ENCODE data around the gene IPO11. TPM values are rescaled to one million over a fixed set of nuclear protein-coding genes. Genes with fewer than 3 reads are reported as not detected.

Gene IPO11
- total and polyA plus RNA-seq, 5 donors from 2014 or later: 3.7 to 23.3 (median 6.8) TPM

DNA sequence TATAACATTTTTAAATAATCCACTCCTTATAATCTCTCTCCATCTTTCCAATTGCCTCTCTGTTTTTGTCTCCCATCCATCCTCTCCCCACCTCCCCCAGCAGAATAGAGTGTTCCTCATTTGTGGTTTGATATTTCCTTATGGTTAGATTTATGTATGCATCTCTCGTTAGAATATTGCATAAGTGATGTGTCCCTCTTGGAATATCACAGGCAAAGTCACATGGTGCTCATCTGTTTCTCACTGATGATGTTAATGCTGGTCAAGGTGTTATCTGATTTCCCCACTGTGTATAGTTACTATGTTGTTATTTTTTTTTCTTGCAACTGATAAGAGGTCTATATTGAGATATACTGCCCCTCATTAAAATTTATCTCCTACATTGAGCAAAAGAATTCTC is 162.9 kb downstream of the IPO11 start:
- ATAC-seq (ENCODE audit: low read depth in 2 of 2) (no peak), DNase-seq (no peak)
- H3K36me3 ChIP-seq (ENCODE audit: control insufficient read depth, insufficient read depth, low read length): peaks cover 3% of the 10 kb centered on the region
- H3K9me3 ChIP-seq (ENCODE audit: control insufficient read depth in 2 of 2, low read length in 2 of 2): no peaks in the 10 kb centered on the region
- no peak overlapping the region for H3K27ac ChIP-seq (ENCODE audit: insufficient read depth, low read length, poor library complexity, severe bottlenecking)
- Mint-ChIP-seq H3K4me1 (peaks cover 12 to 36% (median 23%) of the 10 kb centered on the region in 4 donors), H3K27ac (peak overlapping the region in 2 of 3 donors; percentile 4 to 49), H3K27me3 (no peaks in the 10 kb centered on the region), H3K9me3 (no peaks in the 10 kb centered on the region), H3K4me3 (no peak overlapping the region), H3K36me3 (peaks cover 17% of the 10 kb centered on the region)
- H3K27me3 ChIP-seq (ENCODE audit: control insufficient read depth, insufficient read depth, low read length): no peaks in the 10 kb centered on the region
- H3K4me1 ChIP-seq (ENCODE audit: control insufficient read depth, insufficient read depth, low read length, poor library complexity, severe bottlenecking): peaks cover 14% of the 10 kb centered on the region
- no peak overlapping the region for H3K4me3 ChIP-seq (ENCODE audit: low read depth, low read length)

DNA sequence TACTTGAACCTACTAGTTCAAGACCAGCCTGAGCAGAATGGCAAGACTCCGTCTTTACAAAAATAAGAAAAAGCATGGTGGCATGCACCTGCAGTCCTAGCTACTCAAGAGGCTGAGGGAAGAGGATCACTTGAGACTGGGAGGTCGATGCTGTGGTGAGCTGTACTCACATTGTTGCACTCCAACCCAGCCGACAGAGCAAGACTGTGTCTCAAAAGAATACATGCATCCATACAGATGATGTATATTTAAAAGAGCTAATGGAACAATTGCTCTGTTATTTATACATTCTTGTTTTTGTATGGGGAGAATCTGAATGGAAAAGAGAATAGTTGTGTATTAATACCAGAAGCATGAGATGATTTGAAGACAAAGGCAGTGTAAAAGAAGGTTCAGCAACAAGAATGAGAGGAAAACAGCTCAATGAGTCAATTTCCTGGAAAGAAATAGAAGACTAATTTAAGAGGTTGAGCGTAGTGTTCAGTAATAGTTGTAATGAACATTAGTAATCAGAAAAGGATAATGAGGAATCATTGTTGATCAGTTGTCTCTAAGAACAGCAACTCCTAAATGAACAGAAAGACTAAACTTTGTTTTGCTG is 164.1 kb downstream of the IPO11 start:
- H3K9me3 ChIP-seq (ENCODE audit: control insufficient read depth in 2 of 2, low read length in 2 of 2): no peaks in the 10 kb centered on the region
- no peak for ATAC-seq (ENCODE audit: low read depth in 2 of 2)
- H3K27ac ChIP-seq (ENCODE audit: insufficient read depth, low read length, poor library complexity, severe bottlenecking): peak overlapping the region; percentile 15
- Mint-ChIP-seq H3K27ac (peak overlapping the region in 2 of 3 donors; percentile 33 to 76), H3K4me3 (peak overlapping the region in 1 of 4 donors; percentile 1), H3K36me3 (peaks cover 22% of the 10 kb centered on the region), H3K4me1 (peaks cover 14 to 36% (median 24%) of the 10 kb centered on the region in 4 donors), H3K27me3 (no peaks in the 10 kb centered on the region), H3K9me3 (no peaks in the 10 kb centered on the region)
- DNase-seq: peak in 1 of 3 donors; percentile 24
- H3K4me3 ChIP-seq (ENCODE audit: low read depth, low read length): no peak overlapping the region
- H3K4me1 ChIP-seq (ENCODE audit: control insufficient read depth, insufficient read depth, low read length, poor library complexity, severe bottlenecking): peaks cover 14% of the 10 kb centered on the region
- H3K36me3 ChIP-seq (ENCODE audit: control insufficient read depth, insufficient read depth, low read length): peaks cover 3% of the 10 kb centered on the region
- no peaks in the 10 kb centered on the region for H3K27me3 ChIP-seq (ENCODE audit: control insufficient read depth, insufficient read depth, low read length)

DNA sequence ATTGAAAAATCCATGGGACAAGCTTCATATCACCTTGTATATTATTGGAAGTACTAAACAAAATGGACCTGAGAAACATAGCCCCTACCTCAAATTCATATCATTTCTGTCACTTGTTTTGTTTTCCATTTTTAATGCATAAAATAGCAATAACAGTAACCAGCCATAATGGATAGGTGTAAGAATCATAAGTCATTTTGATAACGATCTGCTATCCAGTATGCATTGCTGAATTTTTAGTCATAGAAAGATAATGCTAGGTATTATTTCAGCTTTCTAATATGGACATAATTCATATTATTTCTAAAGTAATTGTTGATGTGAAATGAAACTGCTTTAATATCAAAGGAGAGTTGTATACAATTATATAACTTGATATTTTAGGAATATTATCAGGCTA is 164.9 kb downstream of the IPO11 start:
- Mint-ChIP-seq H3K4me1 (peaks cover 16 to 36% (median 26%) of the 10 kb centered on the region in 4 donors), H3K27me3 (no peaks in the 10 kb centered on the region), H3K36me3 (peaks cover 26% of the 10 kb centered on the region), H3K27ac (peak overlapping the region in 1 of 3 donors; percentile 6), H3K4me3 (no peak overlapping the region), H3K9me3 (no peaks in the 10 kb centered on the region)
- Histone ChIP-seq H3K4me1 (ENCODE audit: control insufficient read depth, insufficient read depth, low read length, poor library complexity, severe bottlenecking) (peaks cover 14% of the 10 kb centered on the region), H3K4me3 (ENCODE audit: low read depth, low read length) (no peak overlapping the region), H3K27ac (ENCODE audit: insufficient read depth, low read length, poor library complexity, severe bottlenecking) (peak overlapping the region; percentile 71), H3K36me3 (ENCODE audit: control insufficient read depth, insufficient read depth, low read length) (peaks cover 3% of the 10 kb centered on the region), H3K9me3 (ENCODE audit: control insufficient read depth in 2 of 2, low read length in 2 of 2) (no peaks in the 10 kb centered on the region), H3K27me3 (ENCODE audit: control insufficient read depth, insufficient read depth, low read length) (no peaks in the 10 kb centered on the region)
- ATAC-seq (ENCODE audit: low read depth in 2 of 2) (no peak), DNase-seq (no peak)

DNA sequence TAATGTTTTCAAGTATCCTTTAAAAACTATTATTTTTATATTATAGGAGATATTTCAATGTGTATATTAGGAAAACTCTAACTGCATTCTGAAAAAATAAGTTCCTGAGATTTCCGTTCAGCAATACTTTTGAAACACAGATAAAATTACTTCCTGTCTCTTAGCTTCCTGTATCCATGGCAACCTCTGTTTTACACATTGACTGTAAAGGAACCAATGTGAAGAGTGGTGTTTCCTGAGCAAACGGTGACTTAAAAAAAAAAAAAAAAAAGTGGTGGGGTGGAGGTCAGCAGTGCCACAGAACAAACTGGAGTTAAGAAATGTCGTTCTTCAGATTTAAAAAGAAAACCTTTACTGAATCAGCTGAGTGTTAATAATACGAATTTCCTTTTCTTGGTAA is 166.0 kb downstream of the IPO11 start, which contains the start of gene LRRC70:
Gene LRRC70, plus strand, starts transcription at position 280 of the 400 bp plus-strand sequence. CDS start 620 bp downstream, outside the sequence.
- H3K27ac Mint-ChIP-seq: peak within 1 kb of the TSS; percentile 72 to 86 (median 85)
- Histone ChIP-seq H3K9me3 (ENCODE audit: control insufficient read depth in 2 of 2, low read length in 2 of 2) (no peaks in the 10 kb centered on the region), H3K27me3 (ENCODE audit: control insufficient read depth, insufficient read depth, low read length) (no peaks in the 10 kb centered on the region), H3K27ac (ENCODE audit: insufficient read depth, low read length, poor library complexity, severe bottlenecking) (peak within 1 kb of the TSS; percentile 71), H3K36me3 (ENCODE audit: control insufficient read depth, insufficient read depth, low read length) (peaks cover 3% of the 10 kb centered on the region), H3K4me1 (ENCODE audit: control insufficient read depth, insufficient read depth, low read length, poor library complexity, severe bottlenecking) (peaks cover 14% of the 10 kb centered on the region), H3K4me3 (ENCODE audit: low read depth, low read length) (peak within 1 kb of the TSS; percentile 65)
- H3K4me1 Mint-ChIP-seq: peaks cover 16 to 31% (median 26%) of the 10 kb centered on the region in 4 donors
- no peaks in the 10 kb centered on the region for H3K27me3 Mint-ChIP-seq
- H3K9me3 Mint-ChIP-seq: no peaks in the 10 kb centered on the region
- DNase-seq: peak in 2 of 3 donors; percentile 82 to 89
- H3K36me3 Mint-ChIP-seq: peaks cover 22% of the 10 kb centered on the region
- peak; percentile 85 to 92 for ATAC-seq (ENCODE audit: low read depth in 2 of 2)
- H3K4me3 Mint-ChIP-seq: peak within 1 kb of the TSS; percentile 62 to 94 (median 74)

DNA sequence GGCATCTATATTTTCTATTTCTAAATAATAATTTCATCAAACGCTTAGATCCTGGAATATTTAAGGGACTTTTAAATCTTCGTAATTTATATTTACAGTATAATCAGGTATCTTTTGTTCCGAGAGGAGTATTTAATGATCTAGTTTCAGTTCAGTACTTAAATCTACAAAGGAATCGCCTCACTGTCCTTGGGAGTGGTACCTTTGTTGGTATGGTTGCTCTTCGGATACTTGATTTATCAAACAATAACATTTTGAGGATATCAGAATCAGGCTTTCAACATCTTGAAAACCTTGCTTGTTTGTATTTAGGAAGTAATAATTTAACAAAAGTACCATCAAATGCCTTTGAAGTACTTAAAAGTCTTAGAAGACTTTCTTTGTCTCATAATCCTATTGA is 167.2 kb downstream of the IPO11 start:
- peaks cover 16 to 32% (median 25%) of the 10 kb centered on the region in 4 donors for H3K4me1 Mint-ChIP-seq
- no peak for ATAC-seq (ENCODE audit: low read depth in 2 of 2)
- Histone ChIP-seq H3K4me3 (ENCODE audit: low read depth, low read length) (no peak overlapping the region), H3K9me3 (ENCODE audit: control insufficient read depth in 2 of 2, low read length in 2 of 2) (no peaks in the 10 kb centered on the region), H3K4me1 (ENCODE audit: control insufficient read depth, insufficient read depth, low read length, poor library complexity, severe bottlenecking) (peaks cover 14% of the 10 kb centered on the region), H3K36me3 (ENCODE audit: control insufficient read depth, insufficient read depth, low read length) (peaks cover 3% of the 10 kb centered on the region), H3K27ac (ENCODE audit: insufficient read depth, low read length, poor library complexity, severe bottlenecking) (no peak overlapping the region), H3K27me3 (ENCODE audit: control insufficient read depth, insufficient read depth, low read length) (no peaks in the 10 kb centered on the region)
- no peak for DNase-seq
- H3K4me3 Mint-ChIP-seq: peak overlapping the region in 1 of 4 donors; percentile 27
- peaks cover 14% of the 10 kb centered on the region for H3K36me3 Mint-ChIP-seq
- H3K27me3 Mint-ChIP-seq: no peaks in the 10 kb centered on the region
- peak overlapping the region in 1 of 3 donors; percentile 16 for H3K27ac Mint-ChIP-seq
- H3K9me3 Mint-ChIP-seq: no peaks in the 10 kb centered on the region

DNA sequence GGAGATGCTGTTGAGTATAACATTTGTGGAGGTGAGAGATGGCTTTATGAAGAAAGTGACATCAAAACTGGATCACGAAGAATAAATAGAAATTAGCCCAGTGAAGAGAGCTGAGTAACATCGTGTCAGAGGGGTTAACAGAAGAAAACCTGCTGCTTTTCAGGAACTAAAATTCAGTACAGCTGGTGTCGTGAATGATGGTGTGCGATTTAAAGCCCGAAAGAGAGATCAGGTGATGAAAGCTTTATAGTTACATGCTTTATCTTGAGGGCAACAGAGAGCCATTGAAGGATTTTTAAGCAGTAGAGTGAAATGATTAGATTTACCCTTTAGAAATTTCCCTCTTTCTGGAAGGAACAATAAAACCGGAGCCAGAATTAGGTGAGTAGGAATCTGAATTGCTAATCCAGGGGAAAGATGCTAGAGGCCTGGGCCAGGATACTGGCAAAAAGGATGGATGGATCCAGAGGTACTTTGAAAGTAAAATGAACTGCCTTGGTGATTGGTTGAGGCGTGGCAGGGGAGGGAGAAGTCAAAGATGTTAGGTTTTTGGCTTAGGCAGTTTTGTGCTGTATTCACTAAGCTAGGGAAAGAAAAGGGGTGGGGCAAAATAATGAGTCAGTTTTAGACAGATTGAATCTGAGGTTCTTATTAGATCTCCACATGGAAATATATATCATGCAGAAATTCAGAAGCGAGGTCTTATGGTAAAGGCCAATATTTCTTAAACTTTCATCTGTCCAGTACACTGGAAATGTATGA is 169.5 kb downstream of the IPO11 start:
- H3K27me3 ChIP-seq (ENCODE audit: control insufficient read depth, insufficient read depth, low read length): no peaks in the 10 kb centered on the region
- H3K9me3 ChIP-seq (ENCODE audit: control insufficient read depth in 2 of 2, low read length in 2 of 2): no peaks in the 10 kb centered on the region
- Mint-ChIP-seq H3K27me3 (no peaks in the 10 kb centered on the region), H3K9me3 (no peaks in the 10 kb centered on the region), H3K36me3 (peaks cover 20% of the 10 kb centered on the region), H3K4me1 (peaks cover 17 to 29% (median 20%) of the 10 kb centered on the region in 4 donors), H3K27ac (peak overlapping the region in 1 of 3 donors; percentile 23), H3K4me3 (no peak overlapping the region)
- peaks cover 3% of the 10 kb centered on the region for H3K36me3 ChIP-seq (ENCODE audit: control insufficient read depth, insufficient read depth, low read length)
- ATAC-seq (ENCODE audit: low read depth in 2 of 2): no peak
- no peak for DNase-seq
- H3K4me3 ChIP-seq (ENCODE audit: low read depth, low read length): no peak overlapping the region
- H3K4me1 ChIP-seq (ENCODE audit: control insufficient read depth, insufficient read depth, low read length, poor library complexity, severe bottlenecking): peaks cover 12% of the 10 kb centered on the region
- H3K27ac ChIP-seq (ENCODE audit: insufficient read depth, low read length, poor library complexity, severe bottlenecking): no peak overlapping the region

DNA sequence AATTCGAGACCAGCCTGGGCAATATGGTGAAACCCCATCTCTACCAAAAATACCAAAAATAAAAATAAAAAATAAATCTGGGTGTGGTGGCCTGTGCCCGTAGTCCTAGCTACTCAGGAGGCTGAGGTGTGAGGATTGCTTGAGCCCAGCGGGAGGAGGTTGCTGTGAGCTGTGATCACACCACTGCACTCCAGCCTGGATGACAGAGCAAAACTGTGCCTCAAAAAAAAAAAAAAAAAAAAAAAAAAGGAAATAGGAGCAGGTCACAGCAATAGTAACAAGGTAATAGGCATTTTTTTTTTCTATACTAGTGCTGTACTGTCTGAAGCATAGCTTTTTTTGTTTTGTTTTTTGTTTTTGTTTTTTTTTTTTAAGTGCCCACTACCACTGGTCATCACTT is 171.8 kb downstream of the IPO11 start:
- Histone ChIP-seq H3K27me3 (ENCODE audit: control insufficient read depth, insufficient read depth, low read length) (no peaks in the 10 kb centered on the region), H3K4me3 (ENCODE audit: low read depth, low read length) (no peak overlapping the region), H3K36me3 (ENCODE audit: control insufficient read depth, insufficient read depth, low read length) (peaks cover 3% of the 10 kb centered on the region), H3K27ac (ENCODE audit: insufficient read depth, low read length, poor library complexity, severe bottlenecking) (no peak overlapping the region), H3K9me3 (ENCODE audit: control insufficient read depth in 2 of 2, low read length in 2 of 2) (no peaks in the 10 kb centered on the region), H3K4me1 (ENCODE audit: control insufficient read depth, insufficient read depth, low read length, poor library complexity, severe bottlenecking) (no peaks in the 10 kb centered on the region)
- H3K27ac Mint-ChIP-seq: peak overlapping the region in 1 of 3 donors; percentile 43
- H3K4me3 Mint-ChIP-seq: no peak overlapping the region
- no peaks in the 10 kb centered on the region for H3K27me3 Mint-ChIP-seq
- ATAC-seq (ENCODE audit: low read depth in 2 of 2) (no peak), DNase-seq (no peak)
- no peaks in the 10 kb centered on the region for H3K9me3 Mint-ChIP-seq
- H3K4me1 Mint-ChIP-seq: peaks cover 11 to 20% (median 14%) of the 10 kb centered on the region in 4 donors
- H3K36me3 Mint-ChIP-seq: peaks cover 32% of the 10 kb centered on the region

Measured in CD4-positive, CD25-positive, alpha-beta regulatory T cell (primary cell).